ENCODE results near the gene PLCH1. TPM values are rescaled to one million over a fixed set of nuclear protein-coding genes. Genes with fewer than 3 reads are reported as not detected.

Gene PLCH1
- total and polyA plus RNA-seq, 2 of the 13 experiments (the other 11 are each of a cell fraction or from before 2014, with no cell fraction given): 2.0 to 3.0 TPM

GRCh38 chr3:155605571-155605970, 139.3 kb downstream of the PLCH1 start (continued):
- TF ChIP-seq ZNF646 (CRISPR knock-in tag; IDR thresholded peaks at IDR 0.05) (no peak), EP300 (IDR thresholded peaks at IDR 0.05; ENCODE audit: low read depth in 2 of 2, low read length in 2 of 2) (peak; percentile 48 to 92; a peak in 3 of 4 replicates), EP300 (CRISPR knock-in tag; IDR thresholded peaks at IDR 0.05; ENCODE audit: borderline replicate concordance) (peak; percentile 49; the same call in 1 of the 2 replicates), ZNF549 (CRISPR knock-in tag; IDR thresholded peaks at IDR 0.05) (no peak), TBX2 (CRISPR knock-in tag; IDR thresholded peaks at IDR 0.05; ENCODE audit: borderline replicate concordance) (peak; percentile 69; the same call in 1 of the 2 replicates), ZNF883 (CRISPR knock-in tag; IDR thresholded peaks at IDR 0.05; ENCODE audit: not compliant biosample characterization) (no peak), ZFYVE20 (CRISPR knock-in tag; IDR thresholded peaks at IDR 0.05; ENCODE audit: borderline replicate concordance, low read depth) (no peak), ESRRA (CRISPR knock-in tag; IDR thresholded peaks at IDR 0.05; ENCODE audit: low read depth) (0 out of 2 replicates have a peak, but pooled peaks have one; percentile 23), ZNF496 (CRISPR knock-in tag; IDR thresholded peaks at IDR 0.05; ENCODE audit: insufficient replicate concordance) (no peak), DNMT1 (CRISPR knock-in tag; IDR thresholded peaks at IDR 0.05) (no peak), IKZF1 (IDR thresholded peaks at IDR 0.05) (no peak), CBX1 (IDR thresholded peaks at IDR 0.05; ENCODE audit: low read depth) (no peak), FIP1L1 (IDR thresholded peaks at IDR 0.05; ENCODE audit: borderline replicate concordance, insufficient read depth, low read depth, low read length) (no peak)
- TF ChIP-seq, protein P1, sequence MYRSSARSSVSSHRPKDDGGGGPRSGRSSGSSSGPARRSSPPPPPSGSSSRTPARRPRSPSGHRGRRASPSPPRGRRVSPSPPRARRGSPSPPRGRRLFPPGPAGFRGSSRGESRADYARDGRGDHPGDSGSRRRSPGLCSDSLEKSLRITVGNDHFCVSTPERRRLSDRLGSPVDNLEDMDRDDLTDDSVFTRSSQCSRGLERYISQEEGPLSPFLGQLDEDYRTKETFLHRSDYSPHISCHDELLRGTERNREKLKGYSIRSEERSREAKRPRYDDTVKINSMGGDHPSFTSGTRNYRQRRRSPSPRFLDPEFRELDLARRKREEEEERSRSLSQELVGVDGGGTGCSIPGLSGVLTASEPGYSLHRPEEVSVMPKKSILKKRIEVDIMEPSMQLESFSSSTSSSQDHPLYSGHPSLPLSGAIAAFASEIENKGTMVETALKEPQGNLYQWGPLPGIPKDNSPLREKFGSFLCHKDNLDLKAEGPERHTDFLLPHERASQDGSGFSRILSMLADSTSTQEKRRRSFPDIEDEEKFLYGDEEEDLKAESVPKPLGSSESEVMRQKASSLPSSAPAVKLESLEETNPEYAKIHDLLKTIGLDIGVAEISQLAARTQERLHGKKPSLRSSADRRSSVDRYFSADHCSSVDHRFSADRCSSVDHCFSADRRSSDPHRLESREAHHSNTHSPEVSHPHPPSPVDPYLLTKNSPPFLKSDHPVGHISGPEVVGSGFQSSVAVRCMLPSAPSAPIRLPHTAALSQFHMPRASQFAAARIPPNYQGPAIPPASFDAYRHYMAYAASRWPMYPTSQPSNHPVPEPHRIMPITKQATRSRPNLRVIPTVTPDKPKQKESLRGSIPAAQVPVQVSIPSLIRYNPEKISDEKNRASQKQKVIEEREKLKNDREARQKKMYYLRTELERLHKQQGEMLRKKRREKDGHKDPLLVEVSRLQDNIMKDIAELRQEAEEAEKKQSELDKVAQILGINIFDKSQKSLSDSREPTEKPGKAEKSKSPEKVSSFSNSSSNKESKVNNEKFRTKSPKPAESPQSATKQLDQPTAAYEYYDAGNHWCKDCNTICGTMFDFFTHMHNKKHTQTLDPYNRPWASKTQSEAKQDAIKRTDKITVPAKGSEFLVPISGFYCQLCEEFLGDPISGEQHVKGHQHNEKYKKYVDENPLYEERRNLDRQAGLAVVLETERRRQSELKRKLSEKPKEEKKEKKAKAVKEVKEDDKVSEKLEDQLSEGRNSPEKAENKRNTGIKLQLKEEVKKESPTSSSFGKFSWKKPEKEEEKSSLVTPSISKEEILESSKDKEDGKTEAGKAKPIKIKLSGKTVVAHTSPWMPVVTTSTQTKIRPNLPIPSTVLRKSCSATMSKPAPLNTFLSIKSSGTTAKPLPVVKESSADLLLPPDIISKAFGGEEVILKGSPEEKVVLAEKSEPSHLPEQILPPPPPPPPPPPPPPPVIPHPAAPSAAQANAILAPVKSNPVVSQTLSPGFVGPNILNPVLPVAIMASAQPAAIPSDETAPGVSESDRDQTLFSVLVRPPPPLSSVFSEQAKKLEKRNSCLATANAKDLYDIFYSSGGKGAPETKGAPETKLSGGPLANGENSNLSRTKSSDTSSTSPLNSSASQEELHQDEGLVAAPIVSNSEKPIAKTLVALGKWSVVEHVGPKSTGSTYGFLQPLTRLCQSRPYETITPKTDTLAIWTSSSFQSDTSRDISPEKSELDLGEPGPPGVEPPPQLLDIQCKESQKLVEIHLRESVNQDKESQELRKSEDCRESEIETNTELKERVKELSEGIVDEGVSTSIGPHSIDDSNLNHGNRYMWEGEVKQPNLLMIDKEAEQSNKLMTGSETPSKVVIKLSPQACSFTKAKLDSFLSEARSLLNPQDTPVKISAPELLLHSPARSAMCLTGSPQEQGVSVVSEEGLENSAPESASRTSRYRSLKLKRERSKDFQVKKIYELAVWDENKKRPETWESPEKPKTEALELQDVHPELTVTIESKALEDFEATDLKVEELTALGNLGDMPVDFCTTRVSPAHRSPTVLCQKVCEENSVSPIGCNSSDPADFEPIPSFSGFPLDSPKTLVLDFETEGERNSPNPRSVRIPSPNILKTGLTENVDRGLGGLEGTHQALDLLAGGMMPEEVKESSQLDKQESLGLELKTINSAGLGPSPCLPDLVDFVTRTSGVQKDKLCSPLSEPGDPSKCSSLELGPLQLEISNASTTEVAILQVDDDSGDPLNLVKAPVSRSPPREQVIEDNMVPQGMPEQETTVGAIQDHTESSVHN (CRISPR knock-in tag; IDR thresholded peaks at IDR 0.05): no peak
- TF ChIP-seq, protein P2, sequence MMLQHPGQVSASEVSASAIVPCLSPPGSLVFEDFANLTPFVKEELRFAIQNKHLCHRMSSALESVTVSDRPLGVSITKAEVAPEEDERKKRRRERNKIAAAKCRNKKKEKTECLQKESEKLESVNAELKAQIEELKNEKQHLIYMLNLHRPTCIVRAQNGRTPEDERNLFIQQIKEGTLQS (CRISPR knock-in tag; IDR thresholded peaks at IDR 0.05): no peak

Data from HepG2 (cell line).